Mesenchymal stem cell (in vitro differentiated cells and primary cell): Measurements from ENCODE around the gene HSPG2.

Experiments used
- DNase-seq: peaks from one replicate; pipeline ENCODE4 v3.0.0-alpha.2; 2013
- H2AFZ ChIP-seq: one replicate; pipeline ENCODE4 v1.6.1; 2013; ENCODE audit warnings: low read depth, mild to moderate bottlenecking, control low read depth, inconsistent platforms, low read length, moderate library complexity
- H2AK5ac ChIP-seq: 2 replicates; pipeline ENCODE4 v1.6.1; 2013; ENCODE audit warnings: low read length, moderate library complexity, mild to moderate bottlenecking, inconsistent platforms; ENCODE audit not compliant: severe bottlenecking
- H2BK120ac ChIP-seq: one replicate; pipeline ENCODE4 v1.6.1; 2013; ENCODE audit warnings: low read depth, mild to moderate bottlenecking, inconsistent platforms, low read length, moderate library complexity
- H2BK12ac ChIP-seq, 2 experiments: one replicate each; pipeline ENCODE4 v1.6.1; 2013; ENCODE audit warnings: inconsistent platforms in 2 of 2, low read length in 2 of 2, mild to moderate bottlenecking in 2 of 2, moderate library complexity in 2 of 2, control low read depth in 1 of 2
- H2BK15ac ChIP-seq: one replicate; pipeline ENCODE4 v1.6.1; 2013; ENCODE audit warnings: mild to moderate bottlenecking, low read depth, inconsistent platforms; ENCODE audit not compliant: poor library complexity, severe bottlenecking
- H2BK5ac ChIP-seq: 2 replicates; pipeline ENCODE4 v1.6.1; 2013; ENCODE audit warnings: low read depth, mild to moderate bottlenecking, low read length, control low read depth, inconsistent platforms; ENCODE audit not compliant: poor library complexity, severe bottlenecking
- H3K14ac ChIP-seq, 2 experiments: one replicate each; pipeline ENCODE4 v1.6.1; 2013; ENCODE audit warnings: inconsistent platforms in 2 of 2, low read length in 2 of 2, control low read depth in 1 of 2, mild to moderate bottlenecking in 1 of 2, moderate library complexity in 1 of 2
- H3K18ac ChIP-seq, 2 experiments: one replicate each; pipeline ENCODE4 v1.6.1; 2013; ENCODE audit warnings: inconsistent platforms in 2 of 2, low read length in 2 of 2, control low read depth in 1 of 2, low read depth in 1 of 2, mild to moderate bottlenecking in 1 of 2
- H3K23ac ChIP-seq, 2 experiments: one replicate each; pipeline ENCODE4 v1.6.1; 2013; ENCODE audit warnings: inconsistent platforms in 2 of 2, low read length in 2 of 2, mild to moderate bottlenecking in 2 of 2, moderate library complexity in 2 of 2, control low read depth in 1 of 2
- H3K27ac ChIP-seq: 2 replicates; pipeline ENCODE4 v1.5.1; 2013; ENCODE audit warnings: mild to moderate bottlenecking, moderate library complexity, low read length, control low read depth, inconsistent platforms; ENCODE audit not compliant: poor library complexity, severe bottlenecking
- H3K27me3 ChIP-seq, 2 experiments: 2 replicates each; pipeline versions ENCODE4 v1.6.1 to v1.7.0; 2013; ENCODE audit warnings: low read length in 2 of 2, mild to moderate bottlenecking in 2 of 2, moderate library complexity in 2 of 2, control low read depth in 1 of 2, inconsistent platforms in 1 of 2; ENCODE audit not compliant: control insufficient read depth in 1 of 2, insufficient read depth in 1 of 2
- H3K36me3 ChIP-seq, 2 experiments: 2 replicates each; pipeline versions ENCODE4 v1.6.1 to v1.7.0; 2013; ENCODE audit warnings: low read length in 2 of 2, control low read depth in 1 of 2, inconsistent platforms in 1 of 2, low read depth in 1 of 2, mild to moderate bottlenecking in 1 of 2; ENCODE audit not compliant: insufficient read depth in 2 of 2, control insufficient read depth in 1 of 2
- H3K4ac ChIP-seq, 2 experiments: one replicate each; pipeline ENCODE4 v1.6.1; 2013; ENCODE audit warnings: inconsistent platforms in 2 of 2, low read length in 2 of 2, mild to moderate bottlenecking in 2 of 2, moderate library complexity in 2 of 2, control low read depth in 1 of 2, low read depth in 1 of 2
- H3K4me1 ChIP-seq: 2 replicates; pipeline ENCODE4 v1.6.1; 2013; ENCODE audit warnings: low read depth, low read length, control low read depth; ENCODE audit not compliant: control insufficient read depth, insufficient read depth
- H3K4me2 ChIP-seq: 2 replicates; pipeline ENCODE4 v1.6.1; 2013; ENCODE audit warnings: low read length, mild to moderate bottlenecking, inconsistent platforms; ENCODE audit not compliant: poor library complexity, severe bottlenecking
- H3K4me3 ChIP-seq, 2 experiments: 2 replicates each; pipeline versions ENCODE4 v1.5.1 to v1.7.0; 2013; ENCODE audit warnings: low read length in 2 of 2, mild to moderate bottlenecking in 2 of 2, control low read depth in 1 of 2, low read depth in 1 of 2; ENCODE audit not compliant: insufficient read depth in 1 of 2
- H3K79me1 ChIP-seq: replicated peaks from 2 replicates; pipeline ENCODE4 v1.6.1; 2013; ENCODE audit warnings: mild to moderate bottlenecking, control low read depth, low read length, inconsistent platforms; ENCODE audit not compliant: poor library complexity, severe bottlenecking
- H3K9ac ChIP-seq: 2 replicates; pipeline ENCODE4 v1.7.0; 2013; ENCODE audit warnings: mild to moderate bottlenecking, low read length, moderate library complexity
- H3K9me3 ChIP-seq: 2 replicates; pipeline ENCODE4 v1.7.0; 2013; ENCODE audit warnings: mild to moderate bottlenecking, low read length; ENCODE audit not compliant: control insufficient read depth
- H4K8ac ChIP-seq: one replicate; pipeline ENCODE4 v1.6.1; 2013; ENCODE audit warnings: inconsistent platforms, mild to moderate bottlenecking, low read length, moderate library complexity
- H4K91ac ChIP-seq: one replicate; pipeline ENCODE4 v1.6.1; 2013; ENCODE audit warnings: mild to moderate bottlenecking, low read length, inconsistent platforms
- WGBS: methylation state at CpG from one replicate; pipeline ENCODE4 v1.1.7; 2013; ENCODE audit warnings: mixed read lengths; 5-methylcytosine and 5-hydroxymethylcytosine counted together

HSPG2 gene

DNA sequence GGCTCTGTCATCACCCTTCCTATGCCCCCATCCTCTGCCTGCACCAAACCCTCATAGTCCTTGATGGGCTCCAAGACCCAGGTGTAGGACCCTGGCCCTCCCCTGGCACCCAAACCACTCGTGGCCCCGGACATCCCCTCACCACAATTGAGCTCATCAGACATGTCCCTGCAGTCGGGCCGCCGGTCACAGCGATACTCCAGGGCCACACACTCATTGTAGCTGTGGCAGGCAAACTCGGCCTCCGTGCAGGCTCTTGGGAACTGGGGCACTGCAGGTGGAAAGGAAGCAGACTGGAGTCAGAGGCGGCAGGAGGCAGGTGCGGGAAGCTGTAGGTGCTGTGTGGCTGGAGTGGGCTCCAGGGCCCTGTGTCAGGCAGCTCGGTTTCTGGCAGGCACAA, 49.3 kb downstream of the HSPG2 start:
- Histone ChIP-seq H2AK5ac (no peak overlapping the region), H3K4ac (no peak overlapping the region), H3K23ac (no peak overlapping the region), H2BK120ac (no peak overlapping the region), H3K36me3 (peaks cover 91 to 97% of the 10 kb centered on the region in 2 experiments), H4K8ac (no peak overlapping the region), H3K27me3 (no peaks in the 10 kb centered on the region), H3K4me3 (no peak overlapping the region), H3K4me2 (no peak overlapping the region), H3K4me1 (no peaks in the 10 kb centered on the region), H3K14ac (no peak overlapping the region), H3K27ac (no peak overlapping the region), H2BK12ac (no peak overlapping the region), H3K79me1 (peaks cover 62% of the 10 kb centered on the region), H2AFZ (no peak overlapping the region), H3K18ac (no peak overlapping the region), H2BK5ac (no peak overlapping the region), H2BK15ac (no peak overlapping the region), H3K9ac (no peak overlapping the region), H3K9me3 (no peaks in the 10 kb centered on the region), H4K91ac (no peak overlapping the region)
- DNase-seq: no peak
- WGBS: 94% methylated on average over 9 of the region's 11 CpGs

DNA sequence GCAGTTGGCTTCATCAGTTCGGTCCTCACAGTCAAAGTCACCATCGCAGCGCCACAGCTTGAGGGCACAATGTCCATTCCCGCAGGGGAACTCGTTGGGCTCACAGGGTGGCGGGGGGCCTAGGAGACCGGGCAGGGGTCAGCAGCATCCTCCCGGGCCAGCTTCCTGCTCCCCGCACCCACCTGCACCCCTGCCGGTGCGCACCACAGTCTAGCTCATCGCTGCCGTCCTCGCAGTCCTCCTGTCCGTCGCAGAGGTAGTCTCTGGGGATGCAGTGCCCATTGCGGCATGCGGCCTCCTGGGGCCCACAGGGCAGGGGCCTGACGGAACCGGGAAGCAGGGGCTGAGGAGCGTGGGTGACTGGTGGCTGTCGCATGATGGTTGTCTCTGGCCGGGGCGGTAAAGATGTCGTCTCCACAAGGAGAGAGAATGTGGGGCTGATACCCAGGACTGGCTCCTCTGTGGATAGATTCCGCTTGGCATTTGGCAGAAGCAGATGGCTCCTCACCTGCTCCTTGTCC, 49.8 kb downstream of the HSPG2 start:
- H3K4me1 ChIP-seq: no peaks in the 10 kb centered on the region
- no peak overlapping the region for H3K27ac ChIP-seq
- H3K27me3 ChIP-seq: no peaks in the 10 kb centered on the region
- H2AK5ac ChIP-seq: no peak overlapping the region
- no peak overlapping the region for H3K14ac ChIP-seq
- H4K8ac ChIP-seq: no peak overlapping the region
- no peak overlapping the region for H2BK5ac ChIP-seq
- WGBS: 94% methylated on average over 26 of the region's 26 CpGs
- H3K4ac ChIP-seq: no peak overlapping the region
- no peak overlapping the region for H4K91ac ChIP-seq
- H3K4me2 ChIP-seq: no peak overlapping the region
- no peak overlapping the region for H3K4me3 ChIP-seq
- no peak overlapping the region for H2AFZ ChIP-seq
- no peaks in the 10 kb centered on the region for H3K9me3 ChIP-seq
- peaks cover 63% of the 10 kb centered on the region for H3K79me1 ChIP-seq
- H3K18ac ChIP-seq: no peak overlapping the region
- peaks cover 96 to 97% of the 10 kb centered on the region in 2 experiments for H3K36me3 ChIP-seq
- DNase-seq: no peak
- no peak overlapping the region for H2BK120ac ChIP-seq
- no peak overlapping the region for H2BK12ac ChIP-seq
- H3K23ac ChIP-seq: no peak overlapping the region
- H2BK15ac ChIP-seq: no peak overlapping the region
- no peak overlapping the region for H3K9ac ChIP-seq

DNA sequence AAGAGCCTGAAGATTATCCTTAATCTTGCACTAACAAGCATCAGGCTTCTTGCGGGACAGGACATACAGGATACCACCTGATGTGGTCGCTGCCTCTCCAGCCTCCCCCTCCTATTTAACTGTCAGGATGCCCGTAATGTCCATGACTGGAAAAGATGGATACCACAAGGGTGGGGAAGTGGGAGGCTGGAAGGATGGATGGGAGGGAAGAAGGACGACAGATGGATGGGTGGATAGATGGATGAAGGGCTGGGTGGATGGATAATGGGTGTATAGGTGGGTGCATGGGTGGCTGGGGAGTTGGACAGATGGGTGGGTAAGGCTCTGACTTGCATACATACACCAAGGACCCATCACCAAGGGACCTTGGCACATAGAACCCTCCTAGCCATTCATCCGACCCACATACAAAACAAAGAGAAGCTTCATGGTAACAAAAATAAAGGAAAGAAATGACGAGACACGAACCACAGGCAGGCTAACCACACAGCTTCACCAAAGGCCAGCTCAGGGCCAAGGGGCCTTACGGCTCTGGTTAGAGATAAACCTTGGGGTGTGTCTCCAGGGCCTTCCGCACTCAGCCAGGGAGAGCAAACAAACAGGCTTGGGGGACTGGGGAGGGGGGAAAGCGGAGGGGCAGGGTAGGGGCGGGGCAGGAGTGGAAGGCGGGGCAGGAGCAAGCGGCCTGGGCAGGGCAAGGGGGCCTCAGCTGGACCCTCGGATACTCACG, 50.5 kb downstream of the HSPG2 start:
- Histone ChIP-seq H3K23ac (no peak overlapping the region), H3K27ac (no peak overlapping the region), H3K14ac (no peak overlapping the region), H3K36me3 (peaks cover 95 to 98% of the 10 kb centered on the region in 2 experiments), H3K4me3 (no peak overlapping the region), H4K8ac (no peak overlapping the region), H3K4me2 (no peak overlapping the region), H3K9me3 (no peaks in the 10 kb centered on the region), H3K4me1 (no peaks in the 10 kb centered on the region), H2BK5ac (no peak overlapping the region), H2BK15ac (no peak overlapping the region), H2AFZ (no peak overlapping the region), H3K27me3 (no peaks in the 10 kb centered on the region), H3K79me1 (peaks cover 59% of the 10 kb centered on the region), H4K91ac (no peak overlapping the region), H2BK12ac (no peak overlapping the region), H3K18ac (no peak overlapping the region), H3K4ac (no peak overlapping the region), H2BK120ac (no peak overlapping the region), H2AK5ac (no peak overlapping the region), H3K9ac (no peak overlapping the region)
- no peak for DNase-seq
- WGBS: 93% methylated on average over 14 of the region's 15 CpGs

DNA sequence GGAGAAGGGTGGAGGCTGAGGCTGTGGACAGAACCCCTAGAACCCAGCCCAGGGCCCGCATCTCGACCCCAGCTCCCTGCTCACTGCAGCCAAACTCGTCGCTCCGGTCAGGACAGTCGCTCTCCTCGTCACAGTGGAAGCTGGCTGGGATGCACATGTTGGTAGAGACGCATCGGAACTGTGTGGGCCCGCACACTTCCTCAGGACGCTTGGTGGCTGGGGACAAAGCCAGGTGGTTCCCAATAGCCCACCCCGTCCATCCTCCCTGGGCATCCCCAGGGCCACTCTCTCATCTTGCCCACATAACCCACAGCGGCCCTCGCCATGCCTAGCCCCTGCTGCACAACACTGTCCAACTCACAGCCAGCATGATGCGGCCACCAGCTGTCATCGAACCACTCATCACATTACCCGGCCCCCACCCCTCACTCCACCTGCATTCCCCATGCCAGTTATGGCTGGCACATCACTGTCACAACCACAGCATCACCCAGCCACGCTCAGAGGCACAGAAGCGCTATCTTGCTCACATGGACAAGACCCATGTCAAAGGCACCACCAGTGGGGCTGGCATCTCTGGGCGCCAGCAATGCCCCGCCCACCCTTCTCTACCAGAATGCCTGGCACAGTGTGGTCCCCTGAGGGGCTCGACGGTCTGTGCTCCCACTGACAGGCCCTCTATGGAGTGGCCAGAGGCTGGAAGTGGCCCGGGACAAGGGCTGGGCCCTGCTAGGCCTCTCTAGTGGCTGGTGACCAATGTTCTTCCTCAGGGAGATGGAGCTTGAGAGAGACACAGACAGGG, 51.7 kb downstream of the HSPG2 start:
- Histone ChIP-seq H2BK15ac (no peak overlapping the region), H3K4me1 (no peaks in the 10 kb centered on the region), H2BK12ac (no peak overlapping the region), H3K9ac (no peak overlapping the region), H2BK5ac (no peak overlapping the region), H4K91ac (peak overlapping the region; percentile 49), H3K27ac (no peak overlapping the region), H3K4ac (no peak overlapping the region), H3K79me1 (peaks cover 53% of the 10 kb centered on the region), H3K23ac (no peak overlapping the region), H3K9me3 (no peaks in the 10 kb centered on the region), H3K27me3 (no peaks in the 10 kb centered on the region), H2AFZ (no peak overlapping the region), H3K18ac (no peak overlapping the region), H3K4me3 (no peak overlapping the region), H2AK5ac (no peak overlapping the region), H4K8ac (no peak overlapping the region), H3K36me3 (peaks cover 95 to 98% of the 10 kb centered on the region in 2 experiments), H3K14ac (no peak overlapping the region), H3K4me2 (no peak overlapping the region), H2BK120ac (no peak overlapping the region)
- no peak for DNase-seq
- 94% methylated on average over 24 of the region's 24 CpGs for WGBS
